Panc1 (cell line): ENCODE data around the gene P2RX2. TPM values are rescaled to one million over a fixed set of nuclear protein-coding genes. Genes with fewer than 3 reads are reported as not detected.
"Not testable (repeated sequence)": the region's sequence is repeated elsewhere in the genome, so short reads cannot be mapped to it uniquely, and the experiment has no call there.

ENCODE experiments used
- ATAC-seq: fragments of 200-7000 bp; cut with Tn5 transposase; 2 replicates; pipeline ENCODE4 v1.9.1; 2020; ENCODE audit warnings: mild to moderate bottlenecking, moderate library complexity
- BruUV-seq: library from RNA; stranded (reverse); fragments of 400-500 nt; replicated peaks from 2 replicates; lab custom pipeline; 2021; lab: Mats Ljungman, UMichigan
- CTCF ChIA-PET: fragments of 300-600 bp; sonication (Branson Sonifier 250); formaldehyde crosslinking; loops from one replicate; lab custom pipeline; 2022; ENCODE audit warnings: antibody characterized with exemption; lab: Charles Lee
- POLR2A ChIA-PET: fragments of 300-600 bp; sonication (Branson Sonifier 250); formaldehyde crosslinking; loops from one replicate; lab custom pipeline; 2022; ENCODE audit warnings: antibody characterized with exemption; lab: Charles Lee
- DNase-seq: peaks from one replicate; pipeline ENCODE4 v3.0.0-alpha.2; 2010; ENCODE audit warnings: low read depth, low spot score
- H3K27ac ChIP-seq: 2 replicates; pipeline ENCODE4 v1.5.1; 2011; ENCODE audit warnings: mild to moderate bottlenecking, low read length, inconsistent platforms
- H3K27me3 ChIP-seq: fragments of 200-500 bp; sonication (Bioruptor generic); 2 replicates; pipeline ENCODE4 v1.6.0; 2014; ENCODE audit warnings: low read length, inconsistent platforms; ENCODE audit not compliant: control insufficient read depth, insufficient read depth
- H3K36me3 ChIP-seq: fragments of 200-500 bp; sonication (Bioruptor generic); 2 replicates; pipeline ENCODE4 v1.5.1; 2014; ENCODE audit warnings: inconsistent platforms, mild to moderate bottlenecking, low read length, moderate library complexity; ENCODE audit not compliant: control insufficient read depth, insufficient read depth
- H3K4me1 ChIP-seq: 2 replicates; pipeline ENCODE4 v1.5.1; 2011; ENCODE audit warnings: inconsistent platforms, mild to moderate bottlenecking, low read length, moderate library complexity; ENCODE audit not compliant: control insufficient read depth, insufficient read depth
- H3K4me3 ChIP-seq, 2 experiments: 2 replicates each; pipeline ENCODE4 v1.5.1; 2011 to 2012; ENCODE audit warnings: low read depth in 2 of 2, low read length in 2 of 2, mild to moderate bottlenecking in 2 of 2, inconsistent platforms in 1 of 2, moderate library complexity in 1 of 2
- H3K9me3 ChIP-seq: fragments of 200-500 bp; sonication (Bioruptor generic); 2 replicates; pipeline ENCODE4 v1.5.1; 2014; ENCODE audit warnings: low read depth, mild to moderate bottlenecking, inconsistent platforms, low read length, moderate library complexity; ENCODE audit not compliant: control insufficient read depth, insufficient read depth
- CTCF ChIP-seq: fragments of 450-650 bp; IDR thresholded peaks from 2 replicates; pipeline ENCODE4 v1.5.1; 2017; ENCODE audit warnings: mild to moderate bottlenecking
- POLR2AphosphoS5 ChIP-seq: IDR thresholded peaks from 2 replicates; pipeline ENCODE4 v1.6.1; 2012; ENCODE audit warnings: mild to moderate bottlenecking, low read depth, low read length, moderate library complexity
- SIN3A ChIP-seq: IDR thresholded peaks from 2 replicates; pipeline ENCODE4 v1.6.1; 2012; ENCODE audit warnings: low read depth, mild to moderate bottlenecking, low read length, moderate library complexity, borderline replicate concordance; ENCODE audit not compliant: insufficient read depth
- TCF7L2 ChIP-seq: IDR thresholded peaks from 2 replicates; pipeline ENCODE4 v1.6.1; 2011; ENCODE audit warnings: mild to moderate bottlenecking, low read depth, low read length, inconsistent platforms
- in situ Hi-C: cut with HindIII; loops from 2 replicates; pipeline ENCODE4 v1.10.0; 2016; ENCODE audit warnings: low sequenced_read_pairs, low pct_unique_long_range_greater_than_20kb
- intact Hi-C: fragments of 100-400 bp; cut with micrococcal nuclease; formaldehyde crosslinking; loops from one replicate; pipeline ENCODE4 v1.10.0; 2022; ENCODE audit not compliant: unreplicated experiment
- total RNA-seq: library from RNA; stranded (reverse); gene quantifications from one replicate; pipeline ENCODE4 v1.2.1, GENCODE V29; 2021; ENCODE audit not compliant: unreplicated experiment
- TF ChIP-seq, protein P1 (sequence below), 2 experiments: IDR thresholded peaks; 2 replicates each; pipeline ENCODE4 v1.6.1; 2011 to 2012; ENCODE audit warnings: low read depth in 2 of 2, control low read depth in 1 of 2, low read length in 1 of 2, mild to moderate bottlenecking in 1 of 2, moderate library complexity in 1 of 2; ENCODE audit not compliant: insufficient read depth in 1 of 2

Gene P2RX2
- total RNA-seq, 1 experiment from 2014 or later, result 1.2 TPM

GRCh38 chr12:132596016-132596415 lies 22.6 kb upstream of the P2RX2 start:
- H3K36me3 ChIP-seq, result no peaks in the 10 kb centered on the region
- POLR2A ChIA-PET, result interaction anchor here (0.5 kb wide), 1 partner anchor 770 kb away, joined by 17 read pairs; no protein-coding TSS in a partner anchor
- H3K4me3 ChIP-seq, result no peak overlapping the region
- no peak overlapping the region for H3K27ac ChIP-seq
- CTCF ChIA-PET, result interaction anchor here (0.8 to 1.1 kb wide), 3 partner anchors 19 to 182 kb away, joined by 3 to 4 read pairs (median 3); no protein-coding TSS in a partner anchor
- H3K9me3 ChIP-seq, result no peaks in the 10 kb centered on the region
- intact Hi-C loops, result no loop called here
- ATAC-seq (peak; percentile 17), DNase-seq (no peak)
- no TSS peak for BruUV-seq
- H3K4me1 ChIP-seq, result peaks cover 7% of the 10 kb centered on the region
- no peak for TF ChIP-seq CTCF
- no peak for TF ChIP-seq TCF7L2
- no peak for TF ChIP-seq SIN3A
- TF ChIP-seq POLR2AphosphoS5, result no peak
- TF ChIP-seq, protein P1, sequence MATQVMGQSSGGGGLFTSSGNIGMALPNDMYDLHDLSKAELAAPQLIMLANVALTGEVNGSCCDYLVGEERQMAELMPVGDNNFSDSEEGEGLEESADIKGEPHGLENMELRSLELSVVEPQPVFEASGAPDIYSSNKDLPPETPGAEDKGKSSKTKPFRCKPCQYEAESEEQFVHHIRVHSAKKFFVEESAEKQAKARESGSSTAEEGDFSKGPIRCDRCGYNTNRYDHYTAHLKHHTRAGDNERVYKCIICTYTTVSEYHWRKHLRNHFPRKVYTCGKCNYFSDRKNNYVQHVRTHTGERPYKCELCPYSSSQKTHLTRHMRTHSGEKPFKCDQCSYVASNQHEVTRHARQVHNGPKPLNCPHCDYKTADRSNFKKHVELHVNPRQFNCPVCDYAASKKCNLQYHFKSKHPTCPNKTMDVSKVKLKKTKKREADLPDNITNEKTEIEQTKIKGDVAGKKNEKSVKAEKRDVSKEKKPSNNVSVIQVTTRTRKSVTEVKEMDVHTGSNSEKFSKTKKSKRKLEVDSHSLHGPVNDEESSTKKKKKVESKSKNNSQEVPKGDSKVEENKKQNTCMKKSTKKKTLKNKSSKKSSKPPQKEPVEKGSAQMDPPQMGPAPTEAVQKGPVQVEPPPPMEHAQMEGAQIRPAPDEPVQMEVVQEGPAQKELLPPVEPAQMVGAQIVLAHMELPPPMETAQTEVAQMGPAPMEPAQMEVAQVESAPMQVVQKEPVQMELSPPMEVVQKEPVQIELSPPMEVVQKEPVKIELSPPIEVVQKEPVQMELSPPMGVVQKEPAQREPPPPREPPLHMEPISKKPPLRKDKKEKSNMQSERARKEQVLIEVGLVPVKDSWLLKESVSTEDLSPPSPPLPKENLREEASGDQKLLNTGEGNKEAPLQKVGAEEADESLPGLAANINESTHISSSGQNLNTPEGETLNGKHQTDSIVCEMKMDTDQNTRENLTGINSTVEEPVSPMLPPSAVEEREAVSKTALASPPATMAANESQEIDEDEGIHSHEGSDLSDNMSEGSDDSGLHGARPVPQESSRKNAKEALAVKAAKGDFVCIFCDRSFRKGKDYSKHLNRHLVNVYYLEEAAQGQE (IDR thresholded peaks at IDR 0.05; ENCODE audit: insufficient read depth in 1 of 2, low read depth in 2 of 2, low read length in 1 of 2), result no peak
- in situ Hi-C loops, result no loop called here
- H3K27me3 ChIP-seq, result no peaks in the 10 kb centered on the region

DNA sequence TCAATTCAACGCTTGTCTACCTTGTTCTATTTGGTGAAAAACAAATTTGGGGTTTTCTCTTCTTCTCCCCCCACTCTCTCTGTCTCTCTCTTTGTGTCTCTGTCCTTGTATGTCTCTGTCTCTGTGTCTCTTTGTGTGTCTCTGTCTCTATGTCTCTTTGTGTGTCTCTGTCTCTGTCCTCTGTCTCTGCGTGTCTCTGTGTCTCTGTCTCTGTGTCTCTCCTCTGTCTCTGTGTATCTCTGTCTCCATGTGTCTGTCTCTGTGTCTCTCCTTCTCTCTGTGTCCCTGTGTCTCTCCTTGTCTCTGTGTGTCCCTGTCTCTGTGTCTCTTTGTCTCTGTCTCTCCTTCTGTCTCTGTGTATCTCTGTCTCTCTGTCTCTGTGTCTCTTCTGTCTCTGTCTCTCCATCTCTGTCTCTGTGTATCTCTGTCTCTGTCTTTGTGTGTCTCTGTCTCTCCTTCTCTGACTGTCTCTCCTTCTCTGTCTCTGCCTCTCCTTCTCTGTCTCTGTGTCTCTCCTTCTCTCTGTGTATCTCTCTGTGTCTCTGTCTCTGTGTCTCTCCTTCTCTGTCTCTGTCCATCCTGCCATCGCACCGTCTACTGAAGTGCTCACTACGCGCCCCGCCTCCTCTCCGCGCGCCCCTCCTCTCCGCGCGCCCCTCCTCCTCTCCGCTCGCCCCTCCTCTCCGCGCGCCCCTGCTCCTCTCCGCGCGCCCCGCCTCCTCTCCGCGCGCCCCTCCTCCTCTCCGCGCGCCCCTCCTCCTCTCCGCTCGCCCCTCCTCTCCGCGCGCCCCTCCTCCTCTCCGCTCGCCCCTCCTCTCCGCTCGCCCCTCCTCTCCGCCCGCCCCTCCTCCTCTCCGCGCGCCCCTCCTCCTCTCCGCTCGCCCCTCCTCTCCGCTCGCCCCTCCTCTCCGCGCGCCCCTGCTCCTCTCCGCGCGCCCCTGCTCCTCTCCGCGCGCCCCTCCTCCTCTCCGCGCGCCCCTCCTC lies 21.0 kb upstream of the P2RX2 start:
- no peaks in the 10 kb centered on the region for H3K36me3 ChIP-seq
- intact Hi-C loops (no loop called here), in situ Hi-C loops (no loop called here)
- no peaks in the 10 kb centered on the region for H3K27me3 ChIP-seq
- H3K27ac ChIP-seq, result peak overlapping the region; percentile 73
- H3K4me1 ChIP-seq, result peaks cover 7% of the 10 kb centered on the region
- ATAC-seq (no peak), DNase-seq (no peak)
- POLR2A ChIA-PET, result no interaction called here
- peak overlapping the region; percentile 54 to 64 for H3K4me3 ChIP-seq
- BruUV-seq, result no TSS peak
- TF ChIP-seq TCF7L2 (no peak), POLR2AphosphoS5 (no peak), CTCF (no peak), SIN3A (no peak)
- TF ChIP-seq, protein P1 (IDR thresholded peaks at IDR 0.05; ENCODE audit: insufficient read depth in 1 of 2, low read depth in 2 of 2, low read length in 1 of 2), result no peak
- no peaks in the 10 kb centered on the region for H3K9me3 ChIP-seq
- CTCF ChIA-PET, result no interaction called here

DNA sequence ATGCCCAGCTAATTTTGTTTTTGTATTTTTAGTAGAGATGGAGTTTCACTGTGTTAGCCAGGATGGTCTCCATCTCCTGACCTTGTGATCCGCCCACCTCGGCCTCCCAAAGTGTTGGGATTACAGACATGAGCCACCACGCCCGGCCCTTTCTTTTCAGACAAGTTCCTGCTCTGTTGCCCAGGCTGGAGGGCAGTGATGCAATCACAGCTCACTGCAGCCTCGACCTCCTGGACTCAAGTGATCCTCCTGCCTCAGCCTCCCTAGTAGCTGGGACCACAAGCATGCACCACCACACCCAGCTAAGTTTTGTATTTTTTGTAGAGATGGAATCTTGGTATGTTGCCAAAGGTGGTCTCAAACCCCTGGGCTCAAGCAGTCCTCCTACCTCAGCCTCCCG lies 19.1 kb upstream of the P2RX2 start:
- BruUV-seq, in situ Hi-C loops, intact Hi-C loops, H3K27me3 ChIP-seq, ATAC-seq, H3K4me1 ChIP-seq, DNase-seq, H3K9me3 ChIP-seq, H3K4me3 ChIP-seq, H3K36me3 ChIP-seq: not testable (repeated sequence)
- POLR2A ChIA-PET, result interaction anchor here (0.6 kb wide), 1 partner anchor 247 kb away, joined by 3 read pairs; no protein-coding TSS in a partner anchor
- H3K27ac ChIP-seq, result peak overlapping the region; percentile 7; the same call in 1 of the 2 replicates
- CTCF ChIA-PET, result interaction anchor here (0.5 to 1.4 kb wide), 3 partner anchors 15 to 180 kb away, joined by 3 to 6 read pairs (median 3); no protein-coding TSS in a partner anchor
